Activated T-cell treated with anti-CD3 and anti-CD28 coated beads, Interleukin-2, amount 50 U/mL, for 1 hour (primary cell): ENCODE results near the gene NME5.

Experiments
- DNase-seq: peaks from one replicate; pipeline ENCODE4 v3.0.0-alpha.2; 2020

Gene NME5

GRCh38 chr5:138129347-138129746 lies 9.9 kb downstream of the NME5 start:
- DNase-seq, result no peak

- no peak for DNase-seq
Observed at GRCh38 chr5:138128334-138128733, 10.9 kb downstream of the NME5 start.

- no peak for DNase-seq
Observed at GRCh38 chr5:138115254-138115653, 24.0 kb downstream of the NME5 start.

- DNase-seq, result no peak
Observed at GRCh38 chr5:138111937-138112336, 27.3 kb downstream of the NME5 start.

- DNase-seq, result no peak
Observed at GRCh38 chr5:138111181-138111580, 28.0 kb downstream of the NME5 start.

- DNase-seq, result no peak
Observed at GRCh38 chr5:138110266-138110963, 28.8 kb downstream of the NME5 start.

- no peak for DNase-seq
Observed at GRCh38 chr5:138109463-138110265, 29.6 kb downstream of the NME5 start.

GRCh38 chr5:138107213-138107612 lies 32.0 kb downstream of the NME5 start:
- DNase-seq, result no peak

GRCh38 chr5:138105709-138106108 lies 33.5 kb downstream of the NME5 start:
- no peak for DNase-seq

GRCh38 chr5:138103319-138103637 lies 36.0 kb downstream of the NME5 start:
- DNase-seq, result no peak

- no peak for DNase-seq
Observed at GRCh38 chr5:138102454-138103318, 36.5 kb downstream of the NME5 start.

GRCh38 chr5:138096997-138097828 lies 42.0 kb downstream of the NME5 start:
- DNase-seq, result no peak

GRCh38 chr5:138096363-138096762 lies 42.9 kb downstream of the NME5 start:
- no peak for DNase-seq

- DNase-seq, result no peak
Observed at GRCh38 chr5:138095100-138095907, 43.9 kb downstream of the NME5 start.

GRCh38 chr5:138093036-138093435 lies 46.2 kb downstream of the NME5 start:
- DNase-seq, result no peak

GRCh38 chr5:138092301-138092700 lies 46.9 kb downstream of the NME5 start:
- DNase-seq, result no peak

- no peak for DNase-seq
Observed at GRCh38 chr5:138091685-138092084, 47.5 kb downstream of the NME5 start.

- no peak for DNase-seq
Observed at GRCh38 chr5:138083702-138084101, 55.5 kb downstream of the NME5 start, which contains the start of gene WNT8A. Gene WNT8A, plus strand, starts transcription at chr5:138084033. Its CDS starts 95 bp downstream, at chr5:138084128.

GRCh38 chr5:138082033-138082432 lies 57.2 kb downstream of the NME5 start:
- no peak for DNase-seq

- DNase-seq, result no peak
Observed at GRCh38 chr5:138078006-138078643, 61.1 kb downstream of the NME5 start.

GRCh38 chr5:138077064-138077696 lies 62.0 kb downstream of the NME5 start:
- peak; percentile 45 for DNase-seq
